SH-SY5Y (cell line): ENCODE data around the gene HPD.

Experiments
- GATA2 ChIP-seq: IDR thresholded peaks from 2 replicates; pipeline ENCODE4 v1.6.1; 2011; ENCODE audit warnings: mild to moderate bottlenecking, low read depth, low read length
- GATA3 ChIP-seq: IDR thresholded peaks from 2 replicates; pipeline ENCODE4 v1.6.1; 2011; ENCODE audit warnings: low read depth, mild to moderate bottlenecking, low read length, moderate library complexity

DNA sequence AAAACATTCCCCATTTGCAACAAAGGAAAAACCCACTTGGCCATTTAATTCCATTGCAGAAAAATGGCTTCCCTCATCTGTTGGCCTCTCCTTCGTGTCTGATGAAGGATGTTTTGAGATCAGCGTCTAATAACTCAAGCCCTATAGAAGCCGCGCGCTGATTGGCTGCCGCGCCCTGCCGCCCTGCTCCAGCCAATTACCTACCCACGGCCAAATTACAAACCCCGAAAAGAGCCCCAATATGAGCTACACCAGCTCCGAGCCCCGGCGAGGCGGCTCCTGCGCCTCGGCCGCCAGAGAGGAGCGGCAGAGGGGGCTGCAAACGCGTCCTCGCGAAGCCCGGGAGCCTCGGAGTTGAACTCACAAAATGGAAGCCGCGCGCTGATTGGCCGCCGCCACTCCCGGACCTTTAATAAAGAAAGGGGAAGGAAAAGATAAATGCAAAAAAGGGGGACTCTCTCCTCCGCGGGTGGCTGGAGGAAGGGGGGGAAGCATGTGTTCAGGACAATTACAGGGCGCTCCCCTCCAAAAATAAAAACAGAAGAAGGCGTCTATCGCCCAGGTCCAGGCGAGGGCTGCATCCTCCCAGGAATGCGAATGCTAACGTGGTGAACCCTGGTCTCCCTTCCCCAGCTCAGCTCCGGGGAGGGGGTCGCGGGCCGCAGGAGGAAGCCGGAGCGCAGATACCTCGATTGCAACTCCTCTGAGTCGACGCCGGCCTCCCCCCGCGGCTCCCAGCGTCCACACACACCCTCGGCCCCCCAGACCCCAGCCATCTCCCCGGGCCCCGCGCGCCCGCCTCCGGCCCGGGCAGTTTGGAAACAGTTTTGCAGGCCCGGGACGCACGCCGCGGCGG lies 55.6 kb downstream of the HPD start:
- TF ChIP-seq GATA3 (no peak), GATA2 (no peak)
